Measurements from ENCODE around the gene JAML. TPM values are rescaled to one million over a fixed set of nuclear protein-coding genes. Genes with fewer than 3 reads are reported as not detected.

JAML gene
- total and polyA plus RNA-seq, 2 of the 13 experiments (the other 11 are each of a cell fraction or from before 2014, with no cell fraction given): 2.0 to 3.3 TPM

DNA sequence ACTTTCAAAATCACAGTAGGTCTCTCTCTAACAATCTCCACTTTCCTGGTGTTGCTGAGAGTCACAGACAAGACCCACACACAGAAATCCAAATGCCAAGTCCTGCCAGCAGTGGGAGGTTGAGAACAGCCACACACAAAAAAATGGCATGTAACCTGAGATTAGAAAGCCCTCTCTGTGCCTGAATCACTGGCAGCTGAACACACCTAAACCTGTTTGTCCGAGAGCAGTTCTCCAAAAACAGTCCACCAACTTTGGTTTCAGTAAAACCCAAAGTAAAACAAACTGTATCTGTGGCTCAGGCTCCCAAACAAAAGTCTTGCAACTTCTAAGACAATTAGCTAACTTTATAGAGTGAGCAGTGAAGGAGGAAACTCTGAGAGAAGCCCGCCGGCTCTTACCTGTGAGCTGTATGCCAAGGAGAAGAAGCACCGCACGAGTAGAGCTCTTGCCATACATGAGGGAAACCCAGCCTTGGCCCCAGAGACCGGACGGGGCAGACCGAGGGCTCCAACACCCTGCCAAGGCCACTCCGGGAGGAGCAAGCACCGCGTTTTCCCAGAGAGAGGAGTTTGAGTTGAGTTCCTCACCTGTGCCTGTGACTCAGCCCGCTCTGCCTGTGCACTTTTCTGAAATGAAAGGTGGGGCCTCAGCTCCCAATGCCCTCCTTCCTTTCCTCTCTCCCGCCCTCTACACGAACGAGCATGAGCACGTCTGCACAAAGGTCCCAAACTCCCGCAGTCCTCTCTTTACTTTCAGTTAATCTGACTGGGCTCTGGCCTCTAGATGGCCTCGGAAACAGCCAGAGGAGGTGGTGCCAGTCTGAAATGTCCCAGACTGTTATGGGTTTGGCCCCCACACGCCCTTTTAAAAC is 39.1 kb upstream of the JAML start, which contains the start of gene MPZL2 (continued):
- TF ChIP-seq, protein P1, sequence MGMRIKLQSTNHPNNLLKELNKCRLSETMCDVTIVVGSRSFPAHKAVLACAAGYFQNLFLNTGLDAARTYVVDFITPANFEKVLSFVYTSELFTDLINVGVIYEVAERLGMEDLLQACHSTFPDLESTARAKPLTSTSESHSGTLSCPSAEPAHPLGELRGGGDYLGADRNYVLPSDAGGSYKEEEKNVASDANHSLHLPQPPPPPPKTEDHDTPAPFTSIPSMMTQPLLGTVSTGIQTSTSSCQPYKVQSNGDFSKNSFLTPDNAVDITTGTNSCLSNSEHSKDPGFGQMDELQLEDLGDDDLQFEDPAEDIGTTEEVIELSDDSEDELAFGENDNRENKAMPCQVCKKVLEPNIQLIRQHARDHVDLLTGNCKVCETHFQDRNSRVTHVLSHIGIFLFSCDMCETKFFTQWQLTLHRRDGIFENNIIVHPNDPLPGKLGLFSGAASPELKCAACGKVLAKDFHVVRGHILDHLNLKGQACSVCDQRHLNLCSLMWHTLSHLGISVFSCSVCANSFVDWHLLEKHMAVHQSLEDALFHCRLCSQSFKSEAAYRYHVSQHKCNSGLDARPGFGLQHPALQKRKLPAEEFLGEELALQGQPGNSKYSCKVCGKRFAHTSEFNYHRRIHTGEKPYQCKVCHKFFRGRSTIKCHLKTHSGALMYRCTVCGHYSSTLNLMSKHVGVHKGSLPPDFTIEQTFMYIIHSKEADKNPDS (CRISPR knock-in tag; IDR thresholded peaks at IDR 0.05): no peak
- TF ChIP-seq ZNF660 (CRISPR knock-in tag; IDR thresholded peaks at IDR 0.05; ENCODE audit: borderline replicate concordance, low read depth) (no peak), WIZ (CRISPR knock-in tag; IDR thresholded peaks at IDR 0.05) (0 out of 2 replicates have a peak, but pooled peaks have one; percentile 38), EHMT2 (IDR thresholded peaks at IDR 0.05; ENCODE audit: borderline replicate concordance, low read depth, low read length) (no peak), ZNF3 (CRISPR knock-in tag; IDR thresholded peaks at IDR 0.05) (no peak), SNAPC2 (CRISPR knock-in tag; IDR thresholded peaks at IDR 0.05) (0 out of 2 replicates have a peak, but pooled peaks have one; percentile 28), HDAC2 (CRISPR knock-in tag; IDR thresholded peaks at IDR 0.05) (peak; percentile 62; the same call in 1 of the 2 replicates), HDAC6 (IDR thresholded peaks at IDR 0.05; ENCODE audit: low read depth, low read length) (no peak), ELF1 (CRISPR knock-in tag; IDR thresholded peaks at IDR 0.05) (no peak), PHF8 (CRISPR knock-in tag; IDR thresholded peaks at IDR 0.05) (peak; percentile 29; the same call in 1 of the 2 replicates), FOXA3 (CRISPR knock-in tag; IDR thresholded peaks at IDR 0.05) (no peak)
- TF ChIP-seq, protein P2, sequence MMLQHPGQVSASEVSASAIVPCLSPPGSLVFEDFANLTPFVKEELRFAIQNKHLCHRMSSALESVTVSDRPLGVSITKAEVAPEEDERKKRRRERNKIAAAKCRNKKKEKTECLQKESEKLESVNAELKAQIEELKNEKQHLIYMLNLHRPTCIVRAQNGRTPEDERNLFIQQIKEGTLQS (CRISPR knock-in tag; IDR thresholded peaks at IDR 0.05): no peak; the same call in 1 of the 2 replicates
- TF ChIP-seq, protein P3, sequence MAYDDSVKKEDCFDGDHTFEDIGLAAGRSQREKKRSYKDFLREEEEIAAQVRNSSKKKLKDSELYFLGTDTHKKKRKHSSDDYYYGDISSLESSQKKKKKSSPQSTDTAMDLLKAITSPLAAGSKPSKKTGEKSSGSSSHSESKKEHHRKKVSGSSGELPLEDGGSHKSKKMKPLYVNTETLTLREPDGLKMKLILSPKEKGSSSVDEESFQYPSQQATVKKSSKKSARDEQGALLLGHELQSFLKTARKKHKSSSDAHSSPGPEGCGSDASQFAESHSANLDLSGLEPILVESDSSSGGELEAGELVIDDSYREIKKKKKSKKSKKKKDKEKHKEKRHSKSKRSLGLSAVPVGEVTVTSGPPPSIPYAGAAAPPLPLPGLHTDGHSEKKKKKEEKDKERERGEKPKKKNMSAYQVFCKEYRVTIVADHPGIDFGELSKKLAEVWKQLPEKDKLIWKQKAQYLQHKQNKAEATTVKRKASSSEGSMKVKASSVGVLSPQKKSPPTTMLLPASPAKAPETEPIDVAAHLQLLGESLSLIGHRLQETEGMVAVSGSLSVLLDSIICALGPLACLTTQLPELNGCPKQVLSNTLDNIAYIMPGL (CRISPR knock-in tag; IDR thresholded peaks at IDR 0.05; ENCODE audit: borderline replicate concordance in 1 of 2, low read depth in 1 of 2): peak; percentile 31 to 62; a peak in 2 of 4 replicates
- TF ChIP-seq, protein P4, sequence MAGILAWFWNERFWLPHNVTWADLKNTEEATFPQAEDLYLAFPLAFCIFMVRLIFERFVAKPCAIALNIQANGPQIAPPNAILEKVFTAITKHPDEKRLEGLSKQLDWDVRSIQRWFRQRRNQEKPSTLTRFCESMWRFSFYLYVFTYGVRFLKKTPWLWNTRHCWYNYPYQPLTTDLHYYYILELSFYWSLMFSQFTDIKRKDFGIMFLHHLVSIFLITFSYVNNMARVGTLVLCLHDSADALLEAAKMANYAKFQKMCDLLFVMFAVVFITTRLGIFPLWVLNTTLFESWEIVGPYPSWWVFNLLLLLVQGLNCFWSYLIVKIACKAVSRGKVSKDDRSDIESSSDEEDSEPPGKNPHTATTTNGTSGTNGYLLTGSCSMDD (CRISPR knock-in tag; IDR thresholded peaks at IDR 0.05): no peak
- TF ChIP-seq, protein P5, sequence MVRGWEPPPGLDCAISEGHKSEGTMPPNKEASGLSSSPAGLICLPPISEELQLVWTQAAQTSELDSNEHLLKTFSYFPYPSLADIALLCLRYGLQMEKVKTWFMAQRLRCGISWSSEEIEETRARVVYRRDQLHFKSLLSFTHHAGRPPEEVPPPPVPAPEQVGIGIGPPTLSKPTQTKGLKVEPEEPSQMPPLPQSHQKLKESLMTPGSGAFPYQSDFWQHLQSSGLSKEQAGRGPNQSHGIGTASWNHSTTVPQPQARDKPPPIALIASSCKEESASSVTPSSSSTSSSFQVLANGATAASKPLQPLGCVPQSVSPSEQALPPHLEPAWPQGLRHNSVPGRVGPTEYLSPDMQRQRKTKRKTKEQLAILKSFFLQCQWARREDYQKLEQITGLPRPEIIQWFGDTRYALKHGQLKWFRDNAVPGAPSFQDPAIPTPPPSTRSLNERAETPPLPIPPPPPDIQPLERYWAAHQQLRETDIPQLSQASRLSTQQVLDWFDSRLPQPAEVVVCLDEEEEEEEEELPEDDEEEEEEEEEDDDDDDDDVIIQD (CRISPR knock-in tag; IDR thresholded peaks at IDR 0.05; ENCODE audit: low read depth): 0 out of 2 replicates have a peak, but pooled peaks have one; percentile 22
- TF ChIP-seq, protein P6, sequence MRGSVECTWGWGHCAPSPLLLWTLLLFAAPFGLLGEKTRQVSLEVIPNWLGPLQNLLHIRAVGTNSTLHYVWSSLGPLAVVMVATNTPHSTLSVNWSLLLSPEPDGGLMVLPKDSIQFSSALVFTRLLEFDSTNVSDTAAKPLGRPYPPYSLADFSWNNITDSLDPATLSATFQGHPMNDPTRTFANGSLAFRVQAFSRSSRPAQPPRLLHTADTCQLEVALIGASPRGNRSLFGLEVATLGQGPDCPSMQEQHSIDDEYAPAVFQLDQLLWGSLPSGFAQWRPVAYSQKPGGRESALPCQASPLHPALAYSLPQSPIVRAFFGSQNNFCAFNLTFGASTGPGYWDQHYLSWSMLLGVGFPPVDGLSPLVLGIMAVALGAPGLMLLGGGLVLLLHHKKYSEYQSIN (CRISPR knock-in tag; IDR thresholded peaks at IDR 0.05; ENCODE audit: borderline replicate concordance): no peak
